HG02678 (cell line): ENCODE results near the gene RAB1B.

Experiments used
- ATAC-seq: cut with Tn5 transposase; IDR thresholded peaks from one replicate; pipeline ENCODE4 v1.9.1; 2021; ENCODE audit warnings: mild to moderate bottlenecking, moderate library complexity; ENCODE audit not compliant: unreplicated experiment

Gene RAB1B

GRCh38 chr11:66268244-66268951 lies at the start of gene RAB1B:
TSS of gene RAB1B (plus strand) at chr11:66268639. CDS start at chr11:66268680, 41 bp downstream.
- peak; percentile 82 for ATAC-seq

GRCh38 chr11:66218846-66219620 lies 49.4 kb upstream of the RAB1B start:
- ATAC-seq = no peak

- ATAC-seq = no peak
These were observed 48.4 kb upstream of the RAB1B start for GRCh38 chr11:66219846-66220565.

- ATAC-seq = no peak
These were observed 47.9 kb upstream of the RAB1B start for GRCh38 chr11:66220566-66220935.

- ATAC-seq = no peak
These were observed 47.4 kb upstream of the RAB1B start for GRCh38 chr11:66221012-66221411.

- ATAC-seq = peak; percentile 18
These were observed 46.7 kb upstream of the RAB1B start for GRCh38 chr11:66221726-66222236.

- ATAC-seq = peak; percentile 87
These were observed 45.9 kb upstream of the RAB1B start for GRCh38 chr11:66222358-66223149.

- ATAC-seq = no peak
These were observed 44.1 kb upstream of the RAB1B start for GRCh38 chr11:66224226-66224855.

- ATAC-seq = no peak
These were observed 43.4 kb upstream of the RAB1B start for GRCh38 chr11:66225066-66225465.

- ATAC-seq = no peak
These were observed 42.3 kb upstream of the RAB1B start for GRCh38 chr11:66226101-66226500.

- no peak for ATAC-seq
These were observed 40.7 kb upstream of the RAB1B start for GRCh38 chr11:66227700-66228099.

GRCh38 chr11:66228521-66228920 lies 39.9 kb upstream of the RAB1B start:
- no peak for ATAC-seq

GRCh38 chr11:66230156-66230555 lies 38.3 kb upstream of the RAB1B start:
- no peak for ATAC-seq

GRCh38 chr11:66230978-66231377 lies 37.5 kb upstream of the RAB1B start:
- ATAC-seq = no peak

GRCh38 chr11:66231561-66231960 lies 36.9 kb upstream of the RAB1B start:
- no peak for ATAC-seq

GRCh38 chr11:66232769-66233168 lies 35.7 kb upstream of the RAB1B start:
- ATAC-seq = no peak

- no peak for ATAC-seq
These were observed 35.1 kb upstream of the RAB1B start for GRCh38 chr11:66233301-66233700.

GRCh38 chr11:66235141-66235540 lies 33.3 kb upstream of the RAB1B start:
- ATAC-seq = no peak

- ATAC-seq = no peak
These were observed 30.6 kb upstream of the RAB1B start for GRCh38 chr11:66237867-66238266.

- ATAC-seq = no peak
These were observed 29.5 kb upstream of the RAB1B start for GRCh38 chr11:66238786-66239413.
